K562 (cell line): ENCODE measurements around the gene CRYAB. TPM values are rescaled to one million over a fixed set of nuclear protein-coding genes. Genes with fewer than 3 reads are reported as not detected.

Experiments
- HSF4 ChIP-seq: fragments of 250-450 bp; sonication (Bioruptor Pico); IDR thresholded peaks from 2 replicates; pipeline ENCODE4 v2.1.2; 2022; ENCODE audit warnings: mild to moderate bottlenecking, moderate library complexity, borderline replicate concordance
- NBN ChIP-seq: fragments of 450-650 bp; IDR thresholded peaks from 2 replicates; pipeline ENCODE4 v1.6.1; 2016; ENCODE audit warnings: low read depth, mild to moderate bottlenecking
- NEUROD1 ChIP-seq: fragments of 150-350 bp; IDR thresholded peaks from 2 replicates; pipeline ENCODE4 v1.6.1; 2014; ENCODE audit warnings: borderline replicate concordance, low read length, low read depth; ENCODE audit not compliant: partially characterized antibody
- SUPT5H ChIP-seq: fragments of 450-650 bp; IDR thresholded peaks from 2 replicates; pipeline ENCODE4 v1.6.1; 2016
- ZNF444 ChIP-seq: fragments of 250-450 bp; sonication (Bioruptor Pico); IDR thresholded peaks from 2 replicates; pipeline ENCODE4 v1.4.0; 2020; ENCODE audit warnings: mild to moderate bottlenecking, moderate library complexity
- ZNF785 ChIP-seq: fragments of 250-450 bp; sonication (Bioruptor Pico); IDR thresholded peaks from 2 replicates; pipeline ENCODE4 v1.4.0; 2020; ENCODE audit warnings: mild to moderate bottlenecking
- polyA plus RNA-seq, 8 experiments: library from polyadenylated mRNA; depleted of rRNA in 4 of 8; stranded (reverse) in 5 of 8; unstranded in 3 of 8; fragments of >200 nt; fragmentation: Nextera tagmentation in 2 of 8; fragmentation: Illumina TruSeq in 1 of 8; extraction: Ambion mirVana in 2 of 8; extraction: Trizol in 1 of 8; gene quantifications; 2 replicates each; pipeline versions ENCODE4 v1.2.1 to v1.2.3, GENCODE V29; 2011 to 2014; ENCODE audit warnings: inconsistent platforms in 1 of 8, missing spikeins in 1 of 8
- total RNA-seq, 7 experiments: library from RNA; depleted of rRNA in 6 of 7; stranded (reverse); fragments of >200 nt in 6 of 7; fragmentation: Illumina TruSeq in 2 of 7; extraction: Trizol in 2 of 7; gene quantifications; 2 replicates each; pipeline versions ENCODE4 v1.2.1 to v1.2.3, GENCODE V29; 2011 to 2021; ENCODE audit warnings: low replicate concordance in 1 of 7
- TF ChIP-seq, protein P1 (sequence below): fragments of 250-450 bp; sonication (Bioruptor Pico); IDR thresholded peaks from 2 replicates; pipeline ENCODE4 v1.5.0; 2021; ENCODE audit warnings: mild to moderate bottlenecking, borderline replicate concordance
- TF ChIP-seq, protein P2 (sequence below): IDR thresholded peaks from 2 replicates; pipeline ENCODE4 v1.6.1; 2016; ENCODE audit warnings: missing genetic modification characterization, missing compliant biosample characterization
- TF ChIP-seq, protein P3 (sequence below): fragments of 450-650 bp; formaldehyde crosslinking; IDR thresholded peaks from 2 replicates; pipeline ENCODE4 v1.4.0; 2020; ENCODE audit warnings: mild to moderate bottlenecking, mixed read lengths

Gene CRYAB
- total and polyA plus RNA-seq, 9 of the 15 experiments (the other 6 are each of a cell fraction or from before 2014, with no cell fraction given): 0.83 to 7.5 (median 3.6) TPM

DNA sequence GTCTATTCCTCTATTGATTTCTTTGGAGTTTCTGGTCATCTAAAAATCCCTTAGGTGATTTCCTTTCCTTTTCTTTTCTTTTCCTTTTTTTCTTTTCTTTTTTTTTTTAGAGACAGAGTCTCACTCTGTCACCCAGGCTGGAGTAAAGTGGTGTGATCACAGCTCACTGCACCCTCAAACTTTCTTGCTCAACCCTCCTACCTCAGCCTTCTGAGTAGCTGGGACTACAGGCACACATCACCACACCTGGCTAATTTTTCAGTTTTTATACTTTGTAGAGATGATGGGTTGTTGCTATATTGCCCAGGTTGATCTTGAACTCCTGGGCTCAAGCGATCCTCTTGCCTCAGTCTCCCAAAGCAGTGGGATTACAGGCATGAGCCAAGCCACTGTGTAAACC, 5.2 kb upstream of the CRYAB start (continued):
- TF ChIP-seq, protein P1, sequence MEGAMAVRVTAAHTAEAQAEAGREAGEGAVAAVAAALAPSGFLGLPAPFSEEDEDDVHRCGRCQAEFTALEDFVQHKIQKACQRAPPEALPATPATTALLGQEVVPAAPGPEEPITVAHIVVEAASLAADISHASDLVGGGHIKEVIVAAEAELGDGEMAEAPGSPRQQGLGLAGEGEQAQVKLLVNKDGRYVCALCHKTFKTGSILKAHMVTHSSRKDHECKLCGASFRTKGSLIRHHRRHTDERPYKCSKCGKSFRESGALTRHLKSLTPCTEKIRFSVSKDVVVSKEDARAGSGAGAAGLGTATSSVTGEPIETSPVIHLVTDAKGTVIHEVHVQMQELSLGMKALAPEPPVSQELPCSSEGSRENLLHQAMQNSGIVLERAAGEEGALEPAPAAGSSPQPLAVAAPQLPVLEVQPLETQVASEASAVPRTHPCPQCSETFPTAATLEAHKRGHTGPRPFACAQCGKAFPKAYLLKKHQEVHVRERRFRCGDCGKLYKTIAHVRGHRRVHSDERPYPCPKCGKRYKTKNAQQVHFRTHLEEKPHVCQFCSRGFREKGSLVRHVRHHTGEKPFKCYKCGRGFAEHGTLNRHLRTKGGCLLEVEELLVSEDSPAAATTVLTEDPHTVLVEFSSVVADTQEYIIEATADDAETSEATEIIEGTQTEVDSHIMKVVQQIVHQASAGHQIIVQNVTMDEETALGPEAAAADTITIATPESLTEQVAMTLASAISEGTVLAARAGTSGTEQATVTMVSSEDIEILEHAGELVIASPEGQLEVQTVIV (CRISPR knock-in tag): no peak
- TF ChIP-seq HSF4 (CRISPR knock-in tag) (no peak), SUPT5H (no peak), NBN (no peak), ZNF444 (CRISPR knock-in tag) (no peak), ZNF785 (no peak), NEUROD1 (no peak)
- TF ChIP-seq, protein P2, sequence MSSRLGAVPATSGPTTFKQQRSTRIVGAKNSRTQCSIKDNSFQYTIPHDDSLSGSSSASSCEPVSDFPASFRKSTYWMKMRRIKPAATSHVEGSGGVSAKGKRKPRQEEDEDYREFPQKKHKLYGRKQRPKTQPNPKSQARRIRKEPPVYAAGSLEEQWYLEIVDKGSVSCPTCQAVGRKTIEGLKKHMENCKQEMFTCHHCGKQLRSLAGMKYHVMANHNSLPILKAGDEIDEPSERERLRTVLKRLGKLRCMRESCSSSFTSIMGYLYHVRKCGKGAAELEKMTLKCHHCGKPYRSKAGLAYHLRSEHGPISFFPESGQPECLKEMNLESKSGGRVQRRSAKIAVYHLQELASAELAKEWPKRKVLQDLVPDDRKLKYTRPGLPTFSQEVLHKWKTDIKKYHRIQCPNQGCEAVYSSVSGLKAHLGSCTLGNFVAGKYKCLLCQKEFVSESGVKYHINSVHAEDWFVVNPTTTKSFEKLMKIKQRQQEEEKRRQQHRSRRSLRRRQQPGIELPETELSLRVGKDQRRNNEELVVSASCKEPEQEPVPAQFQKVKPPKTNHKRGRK (tag): no peak
- TF ChIP-seq, protein P3, sequence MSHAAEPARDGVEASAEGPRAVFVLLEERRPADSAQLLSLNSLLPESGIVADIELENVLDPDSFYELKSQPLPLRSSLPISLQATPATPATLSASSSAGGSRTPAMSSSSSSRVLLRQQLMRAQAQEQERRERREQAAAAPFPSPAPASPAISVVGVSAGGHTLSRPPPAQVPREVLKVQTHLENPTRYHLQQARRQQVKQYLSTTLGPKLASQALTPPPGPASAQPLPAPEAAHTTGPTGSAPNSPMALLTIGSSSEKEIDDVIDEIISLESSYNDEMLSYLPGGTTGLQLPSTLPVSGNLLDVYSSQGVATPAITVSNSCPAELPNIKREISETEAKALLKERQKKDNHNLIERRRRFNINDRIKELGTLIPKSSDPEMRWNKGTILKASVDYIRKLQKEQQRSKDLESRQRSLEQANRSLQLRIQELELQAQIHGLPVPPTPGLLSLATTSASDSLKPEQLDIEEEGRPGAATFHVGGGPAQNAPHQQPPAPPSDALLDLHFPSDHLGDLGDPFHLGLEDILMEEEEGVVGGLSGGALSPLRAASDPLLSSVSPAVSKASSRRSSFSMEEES (CRISPR knock-in tag): no peak
